Heart right ventricle (tissue), 16 donors: Measurements from ENCODE around the gene ACOXL. TPM values are rescaled to one million over a fixed set of nuclear protein-coding genes. Genes with fewer than 3 reads are reported as not detected.

ENCODE experiments used
- ATAC-seq, 8 donors: fragments of 200-7000 bp; cut with Tn5 transposase; one replicate each; pipeline ENCODE4 v1.9.1; 2020; ENCODE audit warnings: mild to moderate bottlenecking in 8 of 8, moderate library complexity in 8 of 8, moderate number of reproducible peaks in 1 of 8
- DNase-seq, 2 donors: peaks; one replicate each; pipeline ENCODE4 v3.0.0-alpha.2; 2020
- H3K27ac ChIP-seq, 10 donors: fragments of 200-600 bp; sonication (generic) in 2 of 10; one replicate each; pipeline versions ENCODE4 v1.5.0 to v1.8.0; 2020 to 2022; ENCODE audit warnings: mild to moderate bottlenecking in 3 of 10
- H3K27me3 ChIP-seq, 7 donors: fragments of 200-600 bp; one replicate each; pipeline ENCODE4 v1.8.0; 2021 to 2022; ENCODE audit warnings: mild to moderate bottlenecking in 2 of 7
- H3K36me3 ChIP-seq, 9 donors: fragments of 200-600 bp; sonication (generic) in 1 of 9; one replicate each; pipeline versions ENCODE4 v1.5.0 to v1.8.0; 2020 to 2022; ENCODE audit warnings: mild to moderate bottlenecking in 2 of 9
- H3K4me1 ChIP-seq, 9 donors: fragments of 200-600 bp; sonication (generic) in 1 of 9; one replicate each; pipeline versions ENCODE4 v1.5.0 to v1.8.0; 2020 to 2022; ENCODE audit warnings: mild to moderate bottlenecking in 4 of 9
- H3K4me3 ChIP-seq, 10 donors: fragments of 200-600 bp; sonication (generic) in 2 of 10; one replicate each; pipeline versions ENCODE4 v1.5.0 to v1.8.0; 2020 to 2022; ENCODE audit warnings: mild to moderate bottlenecking in 7 of 10, moderate library complexity in 2 of 10
- H3K9me3 ChIP-seq, 11 donors: fragments of 200-600 bp in 10 of 11; sonication (generic) in 2 of 11; one replicate each; pipeline versions ENCODE4 v1.5.0 to v1.8.0; 2013 to 2022; ENCODE audit warnings: mild to moderate bottlenecking in 2 of 11, control low read depth in 1 of 11, moderate library complexity in 1 of 11
- CTCF ChIP-seq, 9 donors: fragments of 200-600 bp; sonication (generic) in 2 of 9; IDR thresholded peaks; one replicate each; pipeline versions ENCODE4 v1.5.0 to v1.8.0; 2021 to 2022; ENCODE audit warnings: antibody characterized with exemption in 9 of 9, mild to moderate bottlenecking in 5 of 9, moderate library complexity in 1 of 9
- WGBS, 2 donors: extraction: QIAGEN DNeasy Blood & Tissue Kit; methylation state at CpG; one replicate each; pipeline ENCODE4 v1.1.7; 2013; ENCODE audit warnings: inconsistent platforms in 1 of 2; 5-methylcytosine and 5-hydroxymethylcytosine counted together
- intact Hi-C, 10 donors: fragments of 100-400 bp; cut with DNase I; formaldehyde crosslinking; loops; one replicate each; pipeline versions ENCODE4 v1.11.1 to v1.14.2; 2022
- polyA plus RNA-seq, 2 donors: library from polyadenylated mRNA; stranded (reverse); fragments of 200-250 nt; gene quantifications; one replicate each; pipeline ENCODE4 v1.2.3, GENCODE V29; 2013
- total RNA-seq, 10 donors: library from RNA; stranded (reverse); fragmentation: NEBNext Ultra II Directional in 3 of 10; extraction: Animal tissue kit (Norgen Biotek cat#: 25700) in 3 of 10; gene quantifications; one replicate each; pipeline versions ENCODE4 v1.2.1 to v1.2.4, GENCODE V29; 2021 to 2023
- donor health status: Arrhythmogenic right ventricular cardiomyopathy.
- donor health status: ischemic (EF 13 %, LVEDD 7.1; RV severe dilation, severe dysfunction).
- donor health status: healthy with polysubstance abuse.
- donor health status: DM: no; HTN: yes; CAD: no.
- donor health status: DM: no; HTN: no; CAD: no.
- donor health status: ischemic (EF 25% LVEDD 6.9; RV normal size, moderate dysfunction).
- donor health status: ischemic (EF 25% LVEDD 5.7; RV mildly dilated, moderate dysfunction).
- donor health status: healthy.
- donor health status: DM: yes; HTN: yes; CAD: no.
- donor health status: Ischemic cardiomyopathy.
- donor health status: ischemic (EF 35%, LVEDD 5.7; RV mildly dilated, moderate dysfunction).
- donor health status: nonischemic (EF 11% LVEDD 7.7; RV severe dilation, severe dysfunction).
- donor health status: DM: yes; HTN: yes; CAD: no.
- donor health status: PGD.
- donor health status: ischemic (EF 29% LVEDD 5.4; RV normal size, mild dysfunction).
- donor health status: nonischemic (EF 23%, LVEDD 6.1; RV moderate dilation, normal function).

The ACOXL gene
- total and polyA plus RNA-seq, 12 donors = not detected

DNA sequence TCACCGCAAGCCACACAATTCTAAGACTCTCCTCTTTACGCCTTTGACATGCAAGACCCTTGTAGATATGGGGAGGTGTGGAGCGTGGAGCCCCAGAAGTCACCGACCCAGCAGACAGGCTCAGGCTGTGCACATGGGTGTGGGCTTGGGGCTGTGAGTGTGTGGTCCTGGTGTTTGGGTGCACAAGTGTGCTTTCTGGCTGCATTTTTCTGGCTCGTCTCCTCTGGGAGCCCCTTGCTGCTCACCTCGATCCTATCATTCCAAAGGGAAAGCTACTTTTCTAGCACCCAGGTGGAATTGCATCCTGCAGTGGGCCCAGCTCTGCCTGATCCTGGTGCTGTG lies 143.0 kb downstream of the ACOXL start:
- Histone ChIP-seq H3K4me3 (no peak overlapping the region), H3K36me3 (no peaks in the 10 kb centered on the region), H3K4me1 (peaks cover 0 to 6% (median 0%) of the 10 kb centered on the region in 9 donors), H3K27ac (no peak overlapping the region), H3K9me3 (peaks cover 0 to 10% (median 0%) of the 10 kb centered on the region in 11 donors), H3K27me3 (peaks cover 0 to 13% (median 0%) of the 10 kb centered on the region in 7 donors)
- 92 to 95% methylated on average over 6 of the region's 6 CpGs for whole genome bisulfite sequencing, 2 donors
- no peak for TF ChIP-seq CTCF (IDR thresholded peaks at IDR 0.05)
- intact Hi-C loops = no loop called here
- no peak for DNase-seq
- ATAC-seq = no peak

- TF ChIP-seq CTCF (IDR thresholded peaks at IDR 0.05) = no peak
- WGBS, 2 donors = 90 to 91% methylated on average over 18 of the region's 18 CpGs
Measured at GRCh38 chr2:110876167-110876999, 144.0 kb downstream of the ACOXL start.

DNA sequence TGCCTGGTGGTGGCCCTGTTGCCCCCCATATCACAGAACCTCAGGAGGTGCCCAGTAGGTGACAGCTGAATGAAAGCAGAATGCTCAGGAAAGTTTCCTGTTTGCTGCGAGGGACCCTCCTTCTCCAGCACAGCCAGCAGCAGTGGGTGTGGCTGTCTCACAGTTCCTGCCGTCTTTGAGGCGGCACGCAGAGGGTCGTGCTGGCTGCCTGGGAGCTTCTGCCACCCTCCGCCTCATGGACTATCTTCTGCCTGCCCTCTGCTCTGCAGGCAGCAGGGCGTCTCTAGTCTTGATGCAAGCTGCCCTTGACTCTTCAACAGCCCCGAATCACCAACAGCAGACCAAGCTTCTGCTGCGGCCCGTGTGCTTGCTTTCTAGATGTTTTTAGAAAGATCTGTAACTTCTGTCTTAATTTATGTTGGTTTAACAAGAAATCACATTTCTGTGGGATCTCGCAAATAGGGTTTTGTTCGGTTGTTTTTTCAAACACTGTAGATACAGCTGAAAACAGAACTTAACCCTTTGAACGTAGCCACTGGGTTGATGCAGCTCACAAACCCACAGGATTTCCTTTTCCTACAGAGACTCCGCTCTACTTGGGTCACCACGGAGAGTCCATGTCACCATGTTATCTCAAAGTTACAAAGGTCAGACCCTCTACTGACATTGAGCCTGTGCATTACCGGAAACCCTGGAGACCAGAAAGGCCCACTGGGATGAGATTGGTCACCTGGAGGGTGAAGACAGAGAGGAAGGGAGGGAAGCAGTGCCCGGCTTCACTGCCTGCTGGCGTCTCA lies 144.9 kb downstream of the ACOXL start:
- Histone ChIP-seq H3K4me1 (peaks cover 0 to 6% (median 0%) of the 10 kb centered on the region in 9 donors), H3K36me3 (no peaks in the 10 kb centered on the region), H3K4me3 (no peak overlapping the region), H3K9me3 (peaks cover 0 to 10% (median 0%) of the 10 kb centered on the region in 11 donors), H3K27ac (no peak overlapping the region), H3K27me3 (peaks cover 0 to 13% (median 0%) of the 10 kb centered on the region in 7 donors)
- ATAC-seq (no peak), DNase-seq (no peak)
- no peak for TF ChIP-seq CTCF (IDR thresholded peaks at IDR 0.05)
- intact Hi-C loops = no loop called here
- 45 to 59% methylated on average over 18 of the region's 18 CpGs for WGBS, 2 donors

More at GRCh38 chr2:110876167-110876999, 144.0 kb downstream of the ACOXL start:
- Histone ChIP-seq H3K9me3 (peaks cover 0 to 10% (median 0%) of the 10 kb centered on the region in 11 donors), H3K36me3 (no peaks in the 10 kb centered on the region), H3K27ac (no peak overlapping the region), H3K27me3 (peaks cover 0 to 13% (median 0%) of the 10 kb centered on the region in 7 donors), H3K4me1 (peaks cover 0 to 6% (median 0%) of the 10 kb centered on the region in 9 donors), H3K4me3 (no peak overlapping the region)
- no peak for ATAC-seq
- no peak for DNase-seq
- intact Hi-C loops = no loop called here

DNA sequence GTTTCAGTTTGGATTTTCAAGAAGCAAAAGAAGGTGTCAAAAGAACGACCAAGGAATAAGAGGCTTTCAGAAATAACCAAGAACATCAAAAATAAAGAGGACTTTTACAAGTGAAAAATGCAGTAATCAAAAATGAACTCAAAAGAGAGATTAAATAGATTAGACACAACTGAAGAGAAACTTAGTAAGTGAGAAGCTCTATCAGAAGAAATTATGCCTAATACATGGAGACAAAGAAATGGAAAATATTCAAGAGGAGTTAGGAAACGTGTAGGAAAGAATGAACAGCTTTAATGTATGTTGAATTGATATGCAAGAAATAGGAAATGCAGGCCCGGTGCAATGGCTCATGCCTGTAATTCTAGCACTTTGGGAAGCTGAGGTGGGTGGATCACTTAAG lies 145.8 kb downstream of the ACOXL start:
- ATAC-seq (no peak), DNase-seq (no peak)
- WGBS, 2 donors = 89 to 94% methylated on average over 3 of the region's 3 CpGs

More for the DNA sequence above, 145.8 kb downstream of the ACOXL start:
- intact Hi-C loops = no loop called here
- Histone ChIP-seq H3K27ac (no peak overlapping the region), H3K36me3 (no peaks in the 10 kb centered on the region), H3K9me3 (peaks cover 0 to 10% (median 0%) of the 10 kb centered on the region in 11 donors), H3K4me3 (no peak overlapping the region), H3K4me1 (peaks cover 0 to 6% (median 0%) of the 10 kb centered on the region in 9 donors), H3K27me3 (peaks cover 0 to 13% (median 0%) of the 10 kb centered on the region in 7 donors)
- TF ChIP-seq CTCF (IDR thresholded peaks at IDR 0.05) = no peak
